ENCODE results near the gene FKBP6.

DNA sequence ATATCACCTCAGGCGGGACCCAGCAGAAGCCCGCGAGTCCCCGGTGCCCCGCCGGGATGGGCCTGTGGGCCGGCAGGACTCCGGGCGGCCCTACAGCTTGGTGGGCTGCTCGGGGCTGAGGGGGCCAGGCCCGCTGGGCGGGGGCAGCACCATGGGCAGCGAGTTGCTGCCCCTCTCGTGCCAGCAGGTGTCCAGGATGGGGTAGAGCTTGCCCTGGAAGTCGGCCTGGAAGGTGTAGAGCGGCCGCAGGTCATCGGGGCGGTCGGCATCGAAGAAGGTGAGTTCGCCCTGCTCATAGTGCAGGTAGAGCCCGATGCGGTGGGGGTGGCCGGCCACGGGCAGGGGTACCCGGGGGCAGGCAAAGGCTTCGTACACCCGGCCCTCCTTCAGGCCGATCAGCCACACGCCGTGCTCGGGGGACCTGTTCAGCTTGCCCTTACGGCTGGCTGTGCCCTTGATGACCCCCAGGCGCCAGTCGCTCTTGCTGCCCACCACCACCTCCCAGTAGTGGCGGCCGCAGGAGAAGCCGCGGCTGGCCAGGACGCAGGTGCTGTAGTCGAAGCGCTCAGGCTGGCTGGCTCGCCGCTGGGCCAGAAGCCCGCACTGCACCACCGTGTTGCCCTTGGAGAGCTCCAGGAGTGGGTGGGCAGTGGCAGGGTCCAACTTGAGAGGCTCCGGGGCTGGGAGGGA is 15.0 kb upstream of the FKBP6 start:
- TF ChIP-seq, protein P1, sequence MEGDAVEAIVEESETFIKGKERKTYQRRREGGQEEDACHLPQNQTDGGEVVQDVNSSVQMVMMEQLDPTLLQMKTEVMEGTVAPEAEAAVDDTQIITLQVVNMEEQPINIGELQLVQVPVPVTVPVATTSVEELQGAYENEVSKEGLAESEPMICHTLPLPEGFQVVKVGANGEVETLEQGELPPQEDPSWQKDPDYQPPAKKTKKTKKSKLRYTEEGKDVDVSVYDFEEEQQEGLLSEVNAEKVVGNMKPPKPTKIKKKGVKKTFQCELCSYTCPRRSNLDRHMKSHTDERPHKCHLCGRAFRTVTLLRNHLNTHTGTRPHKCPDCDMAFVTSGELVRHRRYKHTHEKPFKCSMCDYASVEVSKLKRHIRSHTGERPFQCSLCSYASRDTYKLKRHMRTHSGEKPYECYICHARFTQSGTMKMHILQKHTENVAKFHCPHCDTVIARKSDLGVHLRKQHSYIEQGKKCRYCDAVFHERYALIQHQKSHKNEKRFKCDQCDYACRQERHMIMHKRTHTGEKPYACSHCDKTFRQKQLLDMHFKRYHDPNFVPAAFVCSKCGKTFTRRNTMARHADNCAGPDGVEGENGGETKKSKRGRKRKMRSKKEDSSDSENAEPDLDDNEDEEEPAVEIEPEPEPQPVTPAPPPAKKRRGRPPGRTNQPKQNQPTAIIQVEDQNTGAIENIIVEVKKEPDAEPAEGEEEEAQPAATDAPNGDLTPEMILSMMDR (conservative IDR thresholded peaks at IDR 0.05 in 1 of 2, IDR thresholded peaks at IDR 0.05 in 1 of 2; ENCODE audit: extremely low read depth in 1 of 2, insufficient read depth in 1 of 2, low read depth in 1 of 2, low read length in 2 of 2): no peak
- TF ChIP-seq EZH2 (IDR thresholded peaks at IDR 0.05; ENCODE audit: borderline replicate concordance, low read length): no peak

All from mammary epithelial cell (primary cell).